SU-DHL-6 (cell line): ENCODE measurements around the gene BEGAIN.

Experiments
- H2AFZ ChIP-seq: fragments of 200-600 bp; sonication (generic); 2 replicates; pipeline ENCODE4 v1.6.1; 2014; ENCODE audit warnings: low read depth, mild to moderate bottlenecking, moderate library complexity, mixed read lengths, antibody characterized with exemption, low read length; ENCODE audit not compliant: severe bottlenecking
- H3F3A ChIP-seq: fragments of 200-600 bp; shearing (Covaris generic); 2 replicates; pipeline ENCODE4 v1.6.0; 2016; ENCODE audit warnings: antibody characterized with exemption, mild to moderate bottlenecking; ENCODE audit not compliant: insufficient read depth
- H3K27ac ChIP-seq: fragments of 200-600 bp; sonication (generic); 2 replicates; pipeline ENCODE4 v1.5.1; 2016; ENCODE audit warnings: low read depth, mild to moderate bottlenecking, low read length, moderate library complexity, mixed read lengths
- H3K27me3 ChIP-seq: fragments of 200-600 bp; sonication (generic), shearing (Covaris generic); 2 replicates; pipeline ENCODE4 v1.6.0; 2014; ENCODE audit warnings: mild to moderate bottlenecking, low read length
- H3K36me3 ChIP-seq: fragments of 200-600 bp; sonication (generic); 2 replicates; pipeline ENCODE4 v1.6.1; 2014; ENCODE audit warnings: mild to moderate bottlenecking, low read length, mixed read lengths
- H3K4me2 ChIP-seq: fragments of 300-600, 200-600 bp; shearing (Covaris generic), sonication (generic); 2 replicates; pipeline ENCODE4 v1.6.0; 2014; ENCODE audit warnings: low read length, low read depth, mild to moderate bottlenecking; ENCODE audit not compliant: poor library complexity, severe bottlenecking
- H3K4me3 ChIP-seq: fragments of 200-600 bp; sonication (generic); 2 replicates; pipeline ENCODE4 v1.5.1; 2014; ENCODE audit warnings: antibody characterized with exemption, low read length, mild to moderate bottlenecking, mixed read lengths; ENCODE audit not compliant: insufficient read depth, poor library complexity, severe bottlenecking
- H3K79me2 ChIP-seq: fragments of 200-600 bp; sonication (generic); 2 replicates; pipeline ENCODE4 v1.6.1; 2014; ENCODE audit warnings: mild to moderate bottlenecking, low read length, moderate library complexity; ENCODE audit not compliant: insufficient read depth
- H3K9ac ChIP-seq: fragments of 200-600 bp; sonication (generic); 2 replicates; pipeline ENCODE4 v1.7.0; 2014; ENCODE audit warnings: mild to moderate bottlenecking, low read length
- H3K9me2 ChIP-seq: fragments of 200-600 bp; sonication (generic); replicated peaks from 2 replicates; pipeline ENCODE4 v1.6.1; 2014; ENCODE audit warnings: low read length; ENCODE audit not compliant: insufficient read depth
- H3K9me3 ChIP-seq: fragments of 200-600 bp; sonication (generic); 2 replicates; pipeline ENCODE4 v1.6.1; 2014; ENCODE audit warnings: low read length, mixed read lengths; ENCODE audit not compliant: insufficient read depth
- H4K20me1 ChIP-seq: fragments of 200-600 bp; sonication (generic); 2 replicates; pipeline ENCODE4 v1.6.1; 2014; ENCODE audit warnings: low read depth, mild to moderate bottlenecking, antibody characterized with exemption, low read length, moderate library complexity, mixed read lengths
- CTCF ChIP-seq: fragments of 200-600 bp; sonication (generic); IDR thresholded peaks from one replicate; pipeline ENCODE4 v1.5.1; 2017; ENCODE audit warnings: antibody characterized with exemption, mild to moderate bottlenecking, low read length, moderate library complexity; ENCODE audit not compliant: insufficient read depth, poor library complexity, severe bottlenecking
- EZH2phosphoT487 ChIP-seq: fragments of 200-600 bp; sonication (generic), shearing (Covaris generic); conservative IDR thresholded peaks from 2 replicates; pipeline ENCODE4 v1.6.1; 2018; ENCODE audit warnings: mild to moderate bottlenecking, antibody characterized with exemption, low read length, moderate library complexity, mixed read lengths

Gene BEGAIN

GRCh38 chr14:100532154-100532861 lies 54.9 kb downstream of the BEGAIN start:
- H4K20me1 ChIP-seq, result no peaks in the 10 kb centered on the region
- H3K9ac ChIP-seq, result no peak overlapping the region
- H3K27me3 ChIP-seq, result no peaks in the 10 kb centered on the region
- H3K27ac ChIP-seq, result no peak overlapping the region
- no peaks in the 10 kb centered on the region for H3K9me3 ChIP-seq
- no peak overlapping the region for H3K4me2 ChIP-seq
- H3K36me3 ChIP-seq, result no peaks in the 10 kb centered on the region
- no peaks in the 10 kb centered on the region for H3F3A ChIP-seq
- H3K9me2 ChIP-seq, result no peaks in the 10 kb centered on the region
- TF ChIP-seq CTCF (no peak), EZH2phosphoT487 (no peak)
- no peaks in the 10 kb centered on the region for H3K79me2 ChIP-seq
- H3K4me3 ChIP-seq, result no peak overlapping the region
- no peak overlapping the region for H2AFZ ChIP-seq

GRCh38 chr14:100531152-100532121 lies 55.8 kb downstream of the BEGAIN start:
- Histone ChIP-seq H4K20me1 (no peaks in the 10 kb centered on the region), H3K79me2 (no peaks in the 10 kb centered on the region), H3K27ac (no peak overlapping the region), H3K9me3 (no peaks in the 10 kb centered on the region), H3K9me2 (no peaks in the 10 kb centered on the region), H3K36me3 (no peaks in the 10 kb centered on the region), H2AFZ (no peak overlapping the region), H3K4me2 (no peak overlapping the region), H3K27me3 (no peaks in the 10 kb centered on the region), H3F3A (no peaks in the 10 kb centered on the region), H3K9ac (no peak overlapping the region), H3K4me3 (no peak overlapping the region)
- TF ChIP-seq CTCF (no peak), EZH2phosphoT487 (no peak)

- H3K9me3 ChIP-seq, result no peaks in the 10 kb centered on the region
- H3K36me3 ChIP-seq, result no peaks in the 10 kb centered on the region
- H3K27me3 ChIP-seq, result no peaks in the 10 kb centered on the region
- H3K9ac ChIP-seq, result no peak overlapping the region
- no peak overlapping the region for H3K4me3 ChIP-seq
- H3K27ac ChIP-seq, result no peak overlapping the region
- no peaks in the 10 kb centered on the region for H3K9me2 ChIP-seq
- H2AFZ ChIP-seq, result no peak overlapping the region
- TF ChIP-seq CTCF (no peak), EZH2phosphoT487 (no peak)
- H3F3A ChIP-seq, result no peaks in the 10 kb centered on the region
- no peaks in the 10 kb centered on the region for H4K20me1 ChIP-seq
- no peak overlapping the region for H3K4me2 ChIP-seq
- no peaks in the 10 kb centered on the region for H3K79me2 ChIP-seq
Observed at GRCh38 chr14:100530270-100531072, 56.7 kb downstream of the BEGAIN start.
